Ovary (tissue), 9 donors: ENCODE measurements around the gene ARHGEF40. TPM values are rescaled to one million over a fixed set of nuclear protein-coding genes. Genes with fewer than 3 reads are reported as not detected.

Source experiments
- DNase-seq, 5 donors: peaks; one replicate each; pipeline ENCODE4 v3.0.0-alpha.2; 2019 to 2020
- H3K27ac ChIP-seq, 2 donors: fragments of 200-600 bp; one replicate each; pipeline versions ENCODE4 v1.5.1 to v1.8.0; 2019 to 2022
- H3K27me3 ChIP-seq: fragments of 200-600 bp; one replicate; pipeline ENCODE4 v1.8.0; 2022
- H3K36me3 ChIP-seq: fragments of 200-600 bp; sonication (generic); one replicate; pipeline ENCODE4 v1.5.1; 2019
- H3K4me1 ChIP-seq: one replicate; pipeline ENCODE4 v1.8.1; 2013; ENCODE audit warnings: mild to moderate bottlenecking, moderate library complexity; ENCODE audit not compliant: insufficient read depth
- H3K4me3 ChIP-seq: fragments of 200-600 bp; sonication (generic); one replicate; pipeline ENCODE4 v1.5.1; 2017
- H3K9me3 ChIP-seq, 2 donors: fragments of 200-600 bp in 1 of 2; sonication (generic) in 1 of 2; one replicate each; pipeline versions ENCODE4 v1.5.1 to v1.8.1; 2013 to 2019; ENCODE audit warnings: mild to moderate bottlenecking in 1 of 2, moderate library complexity in 1 of 2
- EP300 ChIP-seq: sonication (generic); formaldehyde crosslinking; IDR thresholded peaks from one replicate; pipeline ENCODE4 v1.6.1; 2017; ENCODE audit warnings: antibody characterized with exemption
- POLR2A ChIP-seq: fragments of 450-650 bp; IDR thresholded peaks from one replicate; pipeline ENCODE4 v1.6.1; 2017; ENCODE audit warnings: antibody characterized with exemption, mild to moderate bottlenecking, moderate library complexity
- WGBS, 3 donors: extraction: QIAGEN DNeasy Blood & Tissue Kit in 1 of 3; methylation state at CpG; one replicate each; pipeline versions ENCODE4 v1.1.5 to v1.1.7; 2013 to 2017; 5-methylcytosine and 5-hydroxymethylcytosine counted together
- intact Hi-C, 4 donors: fragments of 100-400 bp; cut with DNase I; formaldehyde crosslinking; loops; one replicate each; pipeline versions ENCODE4 v1.11.0 to v1.15.1; 2022 to 2023
- polyA plus RNA-seq, 2 donors: library from polyadenylated mRNA; stranded (reverse); fragments of 200-250 nt in 1 of 2; fragments of 350-450 nt in 1 of 2; fragmentation: Illumina TruSeq in 1 of 2; extraction: RNeasy Lipid Tissue Mini Kit (QIAGEN cat#74804) in 1 of 2; gene quantifications; one replicate each; pipeline ENCODE4 v1.2.3, GENCODE V29; 2013 to 2014
- total RNA-seq, 7 donors: library from RNA; depleted of rRNA in 2 of 7; stranded (reverse); fragments of >200 nt in 2 of 7; fragmentation: NEBNext Ultra II Directional in 3 of 7; extraction: Animal tissue kit (Norgen Biotek cat#: 25700) in 3 of 7; gene quantifications; one replicate each; pipeline versions ENCODE4 v1.1.0 to v1.2.4, GENCODE V29; 2016 to 2023
- TF ChIP-seq, protein P1 (sequence below), 3 donors: fragments of 450-650 bp in 2 of 3; fragments of 200-600 bp in 1 of 3; IDR thresholded peaks; one replicate each; pipeline versions ENCODE4 v1.5.1 to v1.8.0; 2016 to 2022; ENCODE audit warnings: antibody characterized with exemption in 3 of 3, mild to moderate bottlenecking in 1 of 3
- donor health status: DM: no; HTN: no; CAD: no; lungs with moderate emphysema.
- donor health status: DM: no; HTN: no; CAD: no.
- donor health status: Bipolar disorder and iron deficiency.
- donor health status: DM: yes; HTN: yes; CAD: no.
- donor health status: DM: no; HTN: no; CAD: no.
- donor health status: DM: yes; HTN: yes; CAD: no.

The ARHGEF40 gene
- total and polyA plus RNA-seq, 9 donors: 29.8 to 98.3 (median 52.4) TPM

DNA sequence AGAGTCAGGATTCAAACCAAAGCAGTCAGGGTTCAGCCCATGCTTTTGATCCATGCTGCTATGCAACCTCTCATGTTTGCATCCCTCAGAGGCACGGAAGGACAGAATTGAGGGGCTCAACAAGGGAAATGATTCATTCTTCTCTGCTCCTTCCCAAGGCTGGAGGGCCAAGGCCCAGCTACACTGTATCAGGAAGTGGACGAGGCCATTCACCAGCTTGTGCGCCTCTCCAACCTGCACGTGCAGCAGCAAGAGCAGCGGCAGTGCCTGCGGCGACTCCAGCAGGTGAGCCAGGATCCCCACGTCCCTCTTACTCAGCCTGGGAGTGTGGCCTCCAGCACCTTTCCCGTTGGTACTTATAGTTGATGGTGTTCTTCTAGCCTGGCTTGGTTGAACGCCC lies 8.6 kb downstream of the ARHGEF40 start:
- WGBS, 3 donors: 80 to 85% (median 82%) methylated on average over 10 of the region's 10 CpGs
- H3K4me3 ChIP-seq: no peak overlapping the region
- no peak overlapping the region for H3K27ac ChIP-seq
- H3K4me1 ChIP-seq: no peaks in the 10 kb centered on the region
- TF ChIP-seq, protein P1, sequence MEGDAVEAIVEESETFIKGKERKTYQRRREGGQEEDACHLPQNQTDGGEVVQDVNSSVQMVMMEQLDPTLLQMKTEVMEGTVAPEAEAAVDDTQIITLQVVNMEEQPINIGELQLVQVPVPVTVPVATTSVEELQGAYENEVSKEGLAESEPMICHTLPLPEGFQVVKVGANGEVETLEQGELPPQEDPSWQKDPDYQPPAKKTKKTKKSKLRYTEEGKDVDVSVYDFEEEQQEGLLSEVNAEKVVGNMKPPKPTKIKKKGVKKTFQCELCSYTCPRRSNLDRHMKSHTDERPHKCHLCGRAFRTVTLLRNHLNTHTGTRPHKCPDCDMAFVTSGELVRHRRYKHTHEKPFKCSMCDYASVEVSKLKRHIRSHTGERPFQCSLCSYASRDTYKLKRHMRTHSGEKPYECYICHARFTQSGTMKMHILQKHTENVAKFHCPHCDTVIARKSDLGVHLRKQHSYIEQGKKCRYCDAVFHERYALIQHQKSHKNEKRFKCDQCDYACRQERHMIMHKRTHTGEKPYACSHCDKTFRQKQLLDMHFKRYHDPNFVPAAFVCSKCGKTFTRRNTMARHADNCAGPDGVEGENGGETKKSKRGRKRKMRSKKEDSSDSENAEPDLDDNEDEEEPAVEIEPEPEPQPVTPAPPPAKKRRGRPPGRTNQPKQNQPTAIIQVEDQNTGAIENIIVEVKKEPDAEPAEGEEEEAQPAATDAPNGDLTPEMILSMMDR (IDR thresholded peaks at IDR 0.05): no peak
- TF ChIP-seq POLR2A (no peak), EP300 (no peak)
- no peak for DNase-seq
- H3K27me3 ChIP-seq: no peaks in the 10 kb centered on the region
- no peaks in the 10 kb centered on the region for H3K36me3 ChIP-seq
- no peaks in the 10 kb centered on the region for H3K9me3 ChIP-seq
- intact Hi-C loops: no loop called here

DNA sequence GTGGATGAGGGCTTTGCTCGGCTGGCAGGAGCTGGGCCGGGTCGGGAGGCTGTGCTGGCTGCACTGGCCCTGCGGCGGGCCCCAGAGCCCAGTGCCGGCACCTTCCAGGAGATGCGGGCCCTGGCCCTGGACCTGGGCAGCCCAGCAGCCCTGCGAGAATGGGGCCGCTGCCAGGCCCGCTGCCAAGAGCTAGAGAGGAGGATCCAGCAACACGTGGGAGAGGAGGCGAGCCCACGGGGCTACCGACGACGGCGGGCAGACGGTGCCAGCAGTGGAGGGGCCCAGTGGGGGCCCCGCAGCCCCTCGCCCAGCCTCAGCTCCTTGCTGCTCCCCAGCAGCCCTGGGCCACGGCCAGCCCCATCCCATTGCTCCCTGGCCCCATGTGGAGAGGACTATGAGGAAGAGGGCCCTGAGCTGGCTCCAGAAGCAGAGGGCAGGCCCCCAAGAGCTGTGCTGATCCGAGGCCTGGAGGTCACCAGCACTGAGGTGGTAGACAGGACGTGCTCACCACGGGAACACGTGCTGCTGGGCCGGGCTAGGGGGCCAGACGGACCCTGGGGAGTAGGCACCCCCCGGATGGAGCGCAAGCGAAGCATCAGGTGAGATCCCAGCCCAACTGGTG lies 11.5 kb downstream of the ARHGEF40 start:
- no peaks in the 10 kb centered on the region for H3K36me3 ChIP-seq
- DNase-seq: no peak
- no peak for TF ChIP-seq EP300
- TF ChIP-seq, protein P1 (IDR thresholded peaks at IDR 0.05): no peak
- TF ChIP-seq POLR2A: no peak
- H3K27ac ChIP-seq: no peak overlapping the region
- H3K27me3 ChIP-seq: no peaks in the 10 kb centered on the region
- no peak overlapping the region for H3K4me3 ChIP-seq
- H3K4me1 ChIP-seq: no peaks in the 10 kb centered on the region
- no peaks in the 10 kb centered on the region for H3K9me3 ChIP-seq
- intact Hi-C loops: no loop called here
- WGBS, 3 donors: 74 to 77% (median 77%) methylated on average over 26 to 30 of the region's 30 CpGs

DNA sequence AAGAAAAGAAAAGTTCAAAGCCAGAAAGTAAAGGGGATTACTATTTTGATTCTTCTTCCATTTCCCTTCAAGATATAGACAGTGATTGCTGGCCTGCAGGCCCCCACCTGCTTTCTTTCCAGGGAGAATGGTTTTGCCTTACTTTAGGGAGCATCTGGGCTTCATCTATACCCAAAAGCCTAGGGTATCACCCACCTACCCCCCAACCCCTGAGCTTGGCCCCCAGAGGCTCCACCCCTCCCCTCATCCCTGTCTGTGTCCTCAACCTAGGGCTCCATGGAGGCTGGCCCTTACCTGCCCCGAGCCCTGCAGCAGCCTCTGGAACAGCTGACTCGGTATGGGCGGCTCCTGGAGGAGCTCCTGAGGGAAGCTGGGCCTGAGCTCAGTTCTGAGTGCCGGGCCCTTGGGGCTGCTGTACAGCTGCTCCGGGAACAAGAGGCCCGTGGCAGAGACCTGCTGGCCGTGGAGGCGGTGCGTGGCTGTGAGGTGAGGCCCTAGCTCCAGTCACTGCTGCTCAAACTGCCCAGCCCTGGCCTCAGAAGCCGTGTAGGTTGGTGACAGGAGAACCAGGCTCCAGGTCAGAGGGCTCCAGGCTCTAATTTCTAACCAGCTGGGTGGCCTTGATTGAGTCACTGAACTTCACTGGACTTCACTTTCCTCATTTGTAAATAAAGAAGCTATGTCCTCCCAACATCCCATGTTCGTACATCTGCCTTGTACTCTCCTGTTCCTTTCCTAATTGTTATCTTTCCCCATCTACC lies 13.6 kb downstream of the ARHGEF40 start:
- 74 to 78% (median 78%) methylated on average over 5 to 11 of the region's 11 CpGs for WGBS, 3 donors
- H3K4me3 ChIP-seq: no peak overlapping the region
- H3K4me1 ChIP-seq: no peaks in the 10 kb centered on the region
- no peaks in the 10 kb centered on the region for H3K36me3 ChIP-seq
- intact Hi-C loops: no loop called here
- H3K27me3 ChIP-seq: no peaks in the 10 kb centered on the region
- H3K27ac ChIP-seq: no peak overlapping the region
- no peaks in the 10 kb centered on the region for H3K9me3 ChIP-seq
- DNase-seq: no peak
- TF ChIP-seq EP300 (no peak), POLR2A (no peak)
- TF ChIP-seq, protein P1 (IDR thresholded peaks at IDR 0.05): no peak

DNA sequence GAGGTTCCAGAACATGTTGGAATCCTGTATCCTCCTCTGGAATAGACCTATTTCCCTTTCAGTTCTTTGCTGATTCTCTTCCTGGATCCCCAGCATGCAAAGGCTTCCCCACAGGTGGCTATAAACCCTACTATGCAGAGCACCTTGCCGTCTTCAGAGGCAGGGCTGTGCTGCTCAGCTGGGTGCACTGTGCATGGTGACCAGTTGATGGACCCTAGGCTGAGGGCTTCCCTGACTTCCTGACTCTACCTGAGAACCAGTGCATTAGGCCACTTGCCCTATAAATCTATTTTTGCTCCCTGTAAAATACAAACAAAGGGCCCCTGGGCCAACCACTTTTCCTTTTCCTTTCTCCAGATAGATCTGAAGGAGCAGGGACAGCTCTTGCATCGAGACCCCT lies 14.3 kb downstream of the ARHGEF40 start:
- intact Hi-C loops: no loop called here
- Histone ChIP-seq H3K9me3 (no peaks in the 10 kb centered on the region), H3K27ac (no peak overlapping the region), H3K27me3 (no peaks in the 10 kb centered on the region), H3K36me3 (no peaks in the 10 kb centered on the region), H3K4me3 (no peak overlapping the region), H3K4me1 (no peaks in the 10 kb centered on the region)
- TF ChIP-seq EP300: no peak
- TF ChIP-seq POLR2A: no peak
- DNase-seq: no peak
- WGBS, 3 donors: 77 to 80% (median 80%) methylated on average over 2 of the region's 2 CpGs
